Lower leg skin (tissue), 4 donors: Measurements from ENCODE around the gene PPP2R5C. TPM values are rescaled to one million over a fixed set of nuclear protein-coding genes. Genes with fewer than 3 reads are reported as not detected.
A peak's percentile ranks its signal among the peaks of the same experiment; 100 is the strongest.

Source experiments
- DNase-seq, 2 donors: peaks; one replicate each; pipeline ENCODE4 v3.0.0-alpha.2; 2019; ENCODE audit warnings: low spot score in 2 of 2
- H3K4me3 ChIP-seq: fragments of 200-600 bp; sonication (generic); 2 replicates; pipeline ENCODE4 v1.5.1; 2017; ENCODE audit warnings: mild to moderate bottlenecking, low read depth; ENCODE audit not compliant: poor library complexity, severe bottlenecking
- CTCF ChIP-seq, 3 donors: fragments of 450-650 bp; IDR thresholded peaks; one replicate each; pipeline ENCODE4 v1.5.1; 2016; ENCODE audit warnings: antibody characterized with exemption in 3 of 3, mild to moderate bottlenecking in 3 of 3, moderate library complexity in 2 of 3
- POLR2A ChIP-seq, 2 donors: fragments of 450-650 bp; IDR thresholded peaks; one replicate each; pipeline ENCODE4 v1.6.1; 2016 to 2017; ENCODE audit warnings: antibody characterized with exemption in 2 of 2, mild to moderate bottlenecking in 1 of 2, moderate library complexity in 1 of 2
- WGBS, 2 donors: methylation state at CpG; one replicate each; pipeline ENCODE4 v1.1.5; 2018; 5-methylcytosine and 5-hydroxymethylcytosine counted together
- intact Hi-C: fragments of 100-400 bp; cut with DNase I; formaldehyde crosslinking; loops from one replicate; pipeline ENCODE4 v1.15.0; 2023; ENCODE audit warnings: low total_unique reads
- total RNA-seq, 4 donors: library from RNA; depleted of rRNA; stranded (reverse); fragments of >200 nt; gene quantifications; one replicate each; pipeline ENCODE4 v1.1.0, GENCODE V29; 2016

Gene PPP2R5C
- total RNA-seq, 4 donors from 2014 or later: 74.6 to 89.9 (median 80.3) TPM

DNA sequence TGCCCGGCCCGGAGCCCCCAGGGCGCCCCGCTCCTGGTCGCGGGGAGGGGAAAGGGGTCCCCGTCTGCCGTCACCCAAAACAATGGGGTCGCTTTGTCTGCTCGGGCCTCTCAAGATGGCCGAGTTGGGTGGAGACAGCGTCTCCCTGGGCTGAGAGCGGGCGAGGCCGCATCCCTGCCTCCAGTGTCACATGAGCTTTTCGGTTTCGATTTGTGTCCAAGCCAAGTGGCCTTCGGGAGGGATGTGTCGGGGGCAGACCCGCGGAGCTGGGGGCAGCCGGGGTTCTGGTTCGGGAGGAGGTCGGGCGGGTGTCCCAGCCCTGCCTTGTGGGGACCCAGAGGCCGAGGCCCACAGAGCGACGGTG, 203.7 kb downstream of the PPP2R5C start:
- H3K4me3 ChIP-seq: peak overlapping the region; percentile 99
- TF ChIP-seq POLR2A (IDR thresholded peaks at IDR 0.05) (no peak), CTCF (IDR thresholded peaks at IDR 0.05) (no peak)
- DNase-seq: peak; percentile 60 to 93
- WGBS, 2 donors: 1 to 3% methylated on average over 10 to 25 of the region's 28 CpGs
- intact Hi-C loops: loop anchor here (10.0 kb wide), 2 partner anchors 130 to 350 kb away; partner anchors contain the start of gene ZNF839

GRCh38 chr14:101965770-101966722, 204.5 kb downstream of the PPP2R5C start:
- intact Hi-C loops: loop anchor here (10.0 kb wide), 2 partner anchors 129 to 349 kb away; partner anchors contain the start of gene ZNF839
- H3K4me3 ChIP-seq: peak overlapping the region; percentile 99
- 33 to 35% methylated on average over 5 of the region's 5 CpGs for WGBS, 2 donors
- TF ChIP-seq POLR2A (IDR thresholded peaks at IDR 0.05) (no peak), CTCF (IDR thresholded peaks at IDR 0.05) (no peak)
- peak in 1 of 2 donors; percentile 72 for DNase-seq

GRCh38 chr14:101966742-101967141, 205.2 kb downstream of the PPP2R5C start:
- DNase-seq: no peak
- intact Hi-C loops: loop anchor here (10.0 kb wide), 2 partner anchors 128 to 348 kb away; partner anchors contain the start of gene ZNF839
- H3K4me3 ChIP-seq: no peak overlapping the region
- WGBS, 2 donors: 51 to 67% methylated on average over 2 of the region's 2 CpGs
- no peak for TF ChIP-seq POLR2A (IDR thresholded peaks at IDR 0.05)
- no peak for TF ChIP-seq CTCF (IDR thresholded peaks at IDR 0.05)

DNA sequence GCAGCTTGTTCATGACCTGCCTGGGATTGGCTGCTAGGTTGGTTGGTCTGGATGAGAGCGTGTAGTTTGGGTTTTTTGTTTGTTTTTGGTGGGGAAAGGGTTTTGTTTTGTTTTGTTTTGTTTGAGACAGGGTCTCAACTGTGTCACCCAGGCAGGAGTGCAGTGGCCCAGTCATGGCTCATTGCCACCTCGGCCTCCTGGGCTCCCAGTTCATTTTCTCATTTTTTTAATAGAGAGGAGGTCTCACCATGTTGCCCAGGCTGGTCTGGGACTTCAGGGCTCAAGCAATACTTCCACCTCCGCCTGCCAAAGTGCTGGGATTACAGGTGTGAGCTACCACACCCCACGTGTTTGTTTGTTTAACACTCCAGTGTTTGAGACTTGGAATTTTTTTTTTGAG, 206.7 kb downstream of the PPP2R5C start:
- 87 to 88% methylated on average over 4 of the region's 4 CpGs for WGBS, 2 donors
- TF ChIP-seq CTCF (IDR thresholded peaks at IDR 0.05): no peak
- intact Hi-C loops: loop anchor here (10.0 kb wide), 2 partner anchors 127 to 347 kb away; partner anchors contain the start of gene ZNF839
- peak in 1 of 2 donors; percentile 79 for DNase-seq
- no peak overlapping the region for H3K4me3 ChIP-seq

- H3K4me3 ChIP-seq: no peak overlapping the region
- no peak for DNase-seq
- intact Hi-C loops: loop anchor here (10.0 kb wide), 2 partner anchors 125 to 345 kb away; partner anchors contain the start of gene ZNF839
- TF ChIP-seq POLR2A (IDR thresholded peaks at IDR 0.05) (no peak), CTCF (IDR thresholded peaks at IDR 0.05) (no peak)
- 81 to 88% methylated on average over 9 of the region's 9 CpGs for WGBS, 2 donors
Measured at GRCh38 chr14:101969481-101969880, 208.0 kb downstream of the PPP2R5C start.
